Measurements from ENCODE around the gene FAHD2B. TPM values are rescaled to one million over a fixed set of nuclear protein-coding genes. Genes with fewer than 3 reads are reported as not detected.
"Not testable (repeated sequence)": the region's sequence is repeated elsewhere in the genome, so short reads cannot be mapped to it uniquely, and the experiment has no call there.

Gene FAHD2B
- polyA plus RNA-seq, 3 donors from 2014 or later, result 11.0 to 18.1 (median 13.2) TPM

- H3K4me1 Mint-ChIP-seq; H3K4me3 Mint-ChIP-seq; H3K36me3 Mint-ChIP-seq; H3K9me3 Mint-ChIP-seq; H3K27me3 Mint-ChIP-seq (ENCODE audit: low read depth in 3 of 3); DNase-seq; H3K27ac Mint-ChIP-seq: not testable (repeated sequence)
Observed at GRCh38 chr2:97088706-97089105, 6.0 kb downstream of the FAHD2B start.

DNA sequence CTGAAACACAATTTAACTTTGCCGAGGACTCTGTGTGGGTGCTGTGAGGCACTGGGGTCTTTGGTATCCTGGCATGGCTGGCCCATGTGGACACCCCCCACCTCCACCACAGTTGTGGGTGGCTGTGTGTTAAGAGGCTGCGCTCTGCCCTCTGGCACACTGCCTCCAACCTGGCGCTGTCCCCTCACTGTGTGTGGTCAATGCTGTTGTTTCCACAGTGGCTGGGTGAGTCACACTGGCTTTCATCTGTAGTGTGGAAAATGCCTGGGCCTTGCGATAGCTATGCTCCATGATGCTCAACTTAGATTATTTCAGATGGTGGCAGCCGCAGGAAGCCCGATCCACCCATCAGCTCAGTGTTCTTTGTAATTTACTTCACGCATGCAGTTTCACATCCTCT, 9.6 kb downstream of the FAHD2B start:
- H3K9me3 Mint-ChIP-seq; H3K4me3 Mint-ChIP-seq; H3K4me1 Mint-ChIP-seq; H3K27ac Mint-ChIP-seq; H3K27me3 Mint-ChIP-seq (ENCODE audit: low read depth in 3 of 3); DNase-seq; H3K36me3 Mint-ChIP-seq: not testable (repeated sequence)

DNA sequence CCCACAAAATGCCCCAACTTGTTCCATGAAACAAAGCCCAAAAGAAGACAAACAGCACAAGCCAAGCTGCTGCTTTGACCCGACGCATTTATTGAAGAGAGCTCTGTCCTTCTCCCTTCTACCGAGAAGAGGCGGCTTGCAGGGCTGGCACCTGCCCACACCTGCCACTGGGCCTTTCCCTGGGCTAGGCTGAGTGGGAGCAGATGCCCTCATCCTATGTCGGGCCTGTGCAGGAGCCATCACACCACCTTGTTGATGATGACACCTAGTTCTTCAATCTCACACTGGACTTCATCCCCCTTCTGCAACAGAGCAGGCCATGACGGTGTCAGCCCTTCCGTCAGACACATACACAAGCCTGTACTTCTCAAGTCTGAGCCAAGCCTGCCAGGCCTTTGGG, 11.2 kb downstream of the FAHD2B start:
- DNase-seq; H3K36me3 Mint-ChIP-seq; H3K27ac Mint-ChIP-seq; H3K9me3 Mint-ChIP-seq; H3K4me3 Mint-ChIP-seq; H3K27me3 Mint-ChIP-seq (ENCODE audit: low read depth in 3 of 3); H3K4me1 Mint-ChIP-seq: not testable (repeated sequence)

DNA sequence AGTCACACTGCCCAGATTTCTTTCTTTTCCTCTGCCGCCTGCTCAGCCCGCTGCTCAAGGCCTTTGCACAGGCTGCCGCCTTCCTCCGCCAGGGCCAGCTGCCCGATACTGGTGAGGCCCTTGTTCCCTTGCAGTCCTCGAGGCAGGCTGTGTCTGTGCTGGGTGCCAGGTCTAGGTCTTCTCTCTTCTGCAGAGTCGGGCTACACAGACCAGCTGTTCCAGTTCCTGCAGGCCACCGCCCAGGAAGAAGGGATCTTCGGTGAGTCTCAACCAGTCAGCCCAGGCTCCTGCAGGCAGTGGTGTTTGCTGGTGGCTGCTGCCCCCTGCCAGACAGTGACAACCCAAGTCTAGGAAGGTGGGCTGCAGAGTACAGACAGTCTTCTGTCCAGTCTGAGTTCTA, 12.5 kb downstream of the FAHD2B start:
- not testable (repeated sequence) for H3K27ac Mint-ChIP-seq; H3K4me1 Mint-ChIP-seq; H3K9me3 Mint-ChIP-seq; H3K4me3 Mint-ChIP-seq; H3K27me3 Mint-ChIP-seq (ENCODE audit: low read depth in 3 of 3); H3K36me3 Mint-ChIP-seq; DNase-seq

DNA sequence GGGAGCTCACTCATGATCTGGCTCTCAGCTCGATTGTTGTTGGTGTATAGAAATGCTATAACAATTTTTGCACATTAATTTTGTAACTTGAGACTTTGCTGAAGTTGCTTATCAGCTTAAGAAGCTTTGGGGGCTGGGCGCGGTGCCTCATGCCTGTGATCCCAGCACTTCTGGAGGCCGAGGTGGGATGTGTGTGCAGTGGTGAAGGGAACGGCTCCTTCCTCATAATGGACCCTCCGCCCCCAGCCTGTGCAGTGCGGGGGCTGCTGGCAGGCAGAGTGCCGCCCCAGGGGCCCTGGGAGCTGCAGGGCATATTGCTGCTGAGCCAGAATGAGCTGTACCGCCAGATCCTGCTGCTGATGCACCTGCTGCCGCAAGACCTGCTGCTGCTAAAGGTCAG, 13.8 kb downstream of the FAHD2B start:
- not testable (repeated sequence) for H3K4me3 Mint-ChIP-seq

DNA sequence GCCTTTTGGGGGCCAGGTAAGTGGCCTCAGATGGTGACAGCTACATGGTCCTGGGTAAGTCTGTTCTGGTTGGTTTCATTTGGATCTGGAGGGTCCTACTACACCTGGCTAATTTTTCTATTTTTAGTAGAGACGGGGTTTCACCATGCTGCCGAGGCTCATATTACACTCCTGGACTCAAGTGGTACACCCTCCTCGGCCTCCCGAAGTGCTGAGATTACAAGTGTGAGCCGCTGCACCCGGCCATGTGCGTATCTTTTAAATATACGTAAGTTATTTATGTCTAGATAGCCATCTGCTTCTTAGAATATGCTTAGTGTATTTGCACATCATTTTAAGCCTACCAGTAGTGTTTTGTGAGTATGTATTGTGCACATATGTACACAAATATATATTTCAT, 17.5 kb downstream of the FAHD2B start:
- H3K4me3 Mint-ChIP-seq; H3K36me3 Mint-ChIP-seq; H3K27me3 Mint-ChIP-seq (ENCODE audit: low read depth in 3 of 3); H3K4me1 Mint-ChIP-seq; H3K27ac Mint-ChIP-seq; H3K9me3 Mint-ChIP-seq; DNase-seq: not testable (repeated sequence)

More for the DNA sequence above, 13.8 kb downstream of the FAHD2B start:
- not testable (repeated sequence) for H3K4me1 Mint-ChIP-seq; H3K9me3 Mint-ChIP-seq; H3K27me3 Mint-ChIP-seq (ENCODE audit: low read depth in 3 of 3); DNase-seq; H3K27ac Mint-ChIP-seq; H3K36me3 Mint-ChIP-seq

DNA sequence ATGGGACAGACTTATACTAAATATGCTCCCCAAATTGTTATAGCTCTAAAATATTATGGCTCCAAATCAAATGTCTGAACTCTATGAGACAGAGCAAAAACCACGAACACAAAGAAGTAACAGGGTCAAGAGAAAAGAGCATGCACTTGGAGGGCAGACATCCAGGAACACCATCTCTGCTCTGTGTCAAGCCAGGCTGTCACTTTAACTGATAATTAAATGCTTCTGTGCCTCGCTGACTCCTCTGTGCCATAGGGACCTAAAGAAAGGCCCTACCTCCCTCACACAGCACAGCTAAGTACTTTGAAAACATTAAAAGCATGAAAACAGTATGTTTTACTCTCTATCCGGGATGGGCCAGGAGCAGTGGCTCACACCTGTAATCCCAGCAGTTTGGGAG, 23.8 kb downstream of the FAHD2B start:
- H3K4me3 Mint-ChIP-seq; H3K27ac Mint-ChIP-seq; H3K27me3 Mint-ChIP-seq (ENCODE audit: low read depth in 3 of 3); H3K9me3 Mint-ChIP-seq; H3K4me1 Mint-ChIP-seq; H3K36me3 Mint-ChIP-seq; DNase-seq: not testable (repeated sequence)

GRCh38 chr2:97068722-97069121, 26.0 kb downstream of the FAHD2B start:
- not testable (repeated sequence) for H3K9me3 Mint-ChIP-seq, H3K36me3 Mint-ChIP-seq, DNase-seq, H3K27ac Mint-ChIP-seq, H3K4me3 Mint-ChIP-seq, H3K4me1 Mint-ChIP-seq
- peaks cover 1 to 12% (median 6%) of the 10 kb centered on the region in 3 donors for H3K27me3 Mint-ChIP-seq (ENCODE audit: low read depth in 3 of 3)

DNA sequence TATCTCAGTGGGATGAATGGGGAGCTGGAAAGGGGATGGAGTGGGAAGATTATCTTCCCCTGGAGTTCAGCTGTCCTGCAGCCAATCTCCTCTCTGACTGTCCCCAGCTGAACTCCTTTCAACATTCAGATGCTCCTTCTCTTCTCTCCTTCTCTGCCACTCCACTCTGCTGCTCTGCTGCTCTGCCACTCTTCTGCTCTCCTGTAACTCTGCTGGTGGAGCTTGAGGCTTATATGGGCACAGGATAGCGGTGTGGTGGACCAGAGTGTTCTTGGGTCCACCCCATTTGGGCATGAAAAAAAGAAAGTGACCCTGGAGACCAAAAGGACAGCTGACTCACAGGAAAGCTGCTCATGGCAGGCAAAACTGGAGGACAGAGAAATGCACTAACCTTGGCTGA, 26.6 kb downstream of the FAHD2B start:
- Mint-ChIP-seq H3K9me3 (no peaks in the 10 kb centered on the region), H3K4me1 (no peaks in the 10 kb centered on the region), H3K27ac (no peak overlapping the region), H3K27me3 (ENCODE audit: low read depth in 3 of 3) (peaks cover 1 to 12% (median 6%) of the 10 kb centered on the region in 3 donors), H3K4me3 (no peak overlapping the region), H3K36me3 (peaks cover 0 to 3% (median 0%) of the 10 kb centered on the region in 3 donors)
- no peak for DNase-seq

- H3K27ac Mint-ChIP-seq, result no peak overlapping the region
Observed at GRCh38 chr2:97067279-97068004, 27.2 kb downstream of the FAHD2B start.

DNA sequence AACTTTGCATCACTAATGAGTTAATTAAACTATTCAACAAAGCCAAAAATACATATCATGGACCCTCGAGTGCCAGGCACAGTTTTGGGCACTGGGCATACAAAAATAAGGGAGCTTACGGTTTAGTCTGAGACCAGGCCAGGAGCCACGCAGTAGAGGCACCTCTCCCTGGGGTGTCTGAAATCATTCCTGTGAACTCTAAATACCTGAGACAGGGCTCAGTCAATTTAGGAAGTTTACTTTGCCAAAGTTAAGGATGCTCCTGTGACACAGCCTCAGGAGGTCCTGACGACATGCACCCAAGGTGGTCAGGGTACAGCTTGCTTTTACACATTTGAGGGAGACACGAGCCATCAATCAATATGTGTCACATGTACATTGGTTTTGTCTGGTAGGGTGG, 28.7 kb downstream of the FAHD2B start:
- not testable (repeated sequence) for H3K4me3 Mint-ChIP-seq, H3K4me1 Mint-ChIP-seq, H3K27ac Mint-ChIP-seq, DNase-seq, H3K9me3 Mint-ChIP-seq, H3K36me3 Mint-ChIP-seq
- peaks cover 1 to 12% (median 6%) of the 10 kb centered on the region in 3 donors for H3K27me3 Mint-ChIP-seq (ENCODE audit: low read depth in 3 of 3)

More at GRCh38 chr2:97067279-97068004, 27.2 kb downstream of the FAHD2B start:
- no peak for DNase-seq
- H3K4me1 Mint-ChIP-seq, result no peaks in the 10 kb centered on the region
- H3K36me3 Mint-ChIP-seq, result peaks cover 0 to 3% (median 0%) of the 10 kb centered on the region in 3 donors
- H3K27me3 Mint-ChIP-seq (ENCODE audit: low read depth in 3 of 3), result peaks cover 1 to 12% (median 6%) of the 10 kb centered on the region in 3 donors
- no peak overlapping the region for H3K4me3 Mint-ChIP-seq
- no peaks in the 10 kb centered on the region for H3K9me3 Mint-ChIP-seq

DNA sequence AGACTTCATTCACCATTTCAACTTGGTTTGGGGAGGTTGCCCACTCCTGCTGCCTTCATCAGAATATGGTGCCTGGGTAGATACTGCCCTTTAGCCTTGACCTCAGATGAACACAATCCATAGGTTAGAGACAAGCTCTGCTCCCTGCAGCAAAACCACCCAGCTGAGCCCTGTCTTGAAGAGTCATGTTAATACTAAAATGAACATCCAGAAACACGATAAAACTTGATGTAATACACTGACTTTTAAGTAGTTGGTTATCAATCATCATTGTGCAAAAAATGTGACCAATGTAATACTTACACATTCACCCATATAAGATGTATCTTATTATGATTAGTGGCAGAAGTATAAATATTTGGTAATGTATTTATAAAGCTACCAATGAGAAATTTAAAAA, 32.7 kb downstream of the FAHD2B start:
- not testable (repeated sequence) for DNase-seq; H3K27me3 Mint-ChIP-seq (ENCODE audit: low read depth in 3 of 3); H3K9me3 Mint-ChIP-seq; H3K36me3 Mint-ChIP-seq; H3K4me3 Mint-ChIP-seq; H3K4me1 Mint-ChIP-seq; H3K27ac Mint-ChIP-seq

- not testable (repeated sequence) for H3K9me3 Mint-ChIP-seq; H3K4me3 Mint-ChIP-seq; H3K4me1 Mint-ChIP-seq; DNase-seq; H3K27me3 Mint-ChIP-seq (ENCODE audit: low read depth in 3 of 3); H3K27ac Mint-ChIP-seq; H3K36me3 Mint-ChIP-seq
Observed at GRCh38 chr2:97059782-97060181, 34.9 kb downstream of the FAHD2B start.

GRCh38 chr2:97056150-97056549, 38.5 kb downstream of the FAHD2B start:
- H3K27ac Mint-ChIP-seq; H3K27me3 Mint-ChIP-seq (ENCODE audit: low read depth in 3 of 3); H3K4me3 Mint-ChIP-seq; DNase-seq; H3K9me3 Mint-ChIP-seq; H3K36me3 Mint-ChIP-seq; H3K4me1 Mint-ChIP-seq: not testable (repeated sequence)

- H3K36me3 Mint-ChIP-seq; DNase-seq; H3K4me3 Mint-ChIP-seq; H3K27ac Mint-ChIP-seq; H3K4me1 Mint-ChIP-seq; H3K9me3 Mint-ChIP-seq; H3K27me3 Mint-ChIP-seq (ENCODE audit: low read depth in 3 of 3): not testable (repeated sequence)
Observed at GRCh38 chr2:97050032-97050431, 44.6 kb downstream of the FAHD2B start.

Measured in immature natural killer cell (primary cell).